KOPT-K1 (cell line): Measurements from ENCODE around the gene GLT8D1.
A peak's percentile ranks its signal among the peaks of the same experiment; 100 is the strongest.

Experiments used
- H3K27ac ChIP-seq: fragments of 200-600 bp; sonication (generic); 2 replicates; pipeline ENCODE4 v1.5.1; 2016; ENCODE audit warnings: antibody characterized with exemption, mild to moderate bottlenecking, low read depth, low read length; ENCODE audit not compliant: poor library complexity, severe bottlenecking
- H3K36me3 ChIP-seq: fragments of 200-600 bp; sonication (generic); 2 replicates; pipeline ENCODE4 v1.5.1; 2017; ENCODE audit warnings: antibody characterized with exemption, mild to moderate bottlenecking, low read length, moderate library complexity; ENCODE audit not compliant: insufficient read depth
- H3K9me3 ChIP-seq: fragments of 200-600 bp; sonication (generic); 2 replicates; pipeline ENCODE4 v1.5.1; 2017; ENCODE audit warnings: antibody characterized with exemption, low read length, mild to moderate bottlenecking; ENCODE audit not compliant: insufficient read depth, poor library complexity, severe bottlenecking

Gene GLT8D1

DNA sequence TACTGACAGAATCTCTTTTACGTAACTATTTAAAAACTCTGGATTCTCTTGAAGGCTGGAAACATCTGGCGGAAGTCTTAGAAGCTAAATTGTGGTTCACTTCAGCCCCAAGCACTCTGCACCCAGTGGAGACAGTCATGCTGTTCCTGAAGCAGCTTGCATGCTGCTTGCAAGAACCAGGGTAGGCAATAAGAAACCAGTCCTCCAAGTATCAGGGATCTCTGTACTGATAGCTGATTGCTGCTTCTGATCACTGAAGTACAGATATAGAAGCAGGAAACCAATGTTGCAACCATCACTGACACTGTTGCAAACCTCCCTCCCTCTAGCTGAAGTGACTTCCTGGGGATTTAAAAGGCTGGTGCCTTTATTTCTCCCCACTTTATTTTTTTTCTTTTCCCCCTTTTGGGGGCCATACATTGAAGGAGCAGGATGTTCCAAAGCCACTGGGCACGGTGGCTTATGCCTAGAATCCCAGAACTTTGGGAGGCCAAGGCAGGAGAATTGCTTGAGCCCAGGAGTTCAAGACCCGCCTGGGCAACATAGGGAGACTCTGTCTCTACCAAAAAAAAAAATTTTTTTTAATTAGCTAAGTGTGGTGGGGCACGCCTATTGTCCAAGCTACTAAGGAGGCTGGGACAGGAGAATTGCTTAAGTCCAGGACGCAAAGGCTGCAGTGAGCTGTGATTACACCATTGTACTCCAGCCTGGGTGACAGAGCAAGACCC lies 15.6 kb upstream of the GLT8D1 start:
- Histone ChIP-seq H3K36me3 (0 out of 2 replicates have a peak, but pooled peaks cover 10% of the 10 kb centered on the region), H3K9me3 (peaks cover 13% of the 10 kb centered on the region), H3K27ac (peak overlapping the region; percentile 48)

DNA sequence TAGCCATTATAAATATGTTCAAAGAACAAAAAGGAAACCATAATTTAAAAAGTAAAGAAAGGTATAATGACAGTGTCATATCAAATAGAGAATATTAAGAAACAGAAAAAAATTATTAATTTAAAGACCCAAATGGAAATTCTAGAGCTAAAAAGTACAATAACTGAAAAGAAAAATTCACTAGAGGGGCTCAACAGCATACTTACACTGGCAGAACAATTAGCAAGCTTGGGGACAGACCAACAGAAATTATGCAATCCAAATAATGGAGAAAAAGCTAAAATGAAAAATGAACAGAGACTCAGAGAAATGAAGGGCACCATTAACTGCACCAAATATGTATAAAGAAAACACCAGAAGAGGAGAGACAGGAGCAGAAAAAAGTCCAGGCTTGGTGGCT lies 14.0 kb upstream of the GLT8D1 start:
- Histone ChIP-seq H3K36me3 (peaks cover 10% of the 10 kb centered on the region; the same call in 1 of the 2 replicates), H3K9me3 (peaks cover 13% of the 10 kb centered on the region), H3K27ac (no peak overlapping the region)

DNA sequence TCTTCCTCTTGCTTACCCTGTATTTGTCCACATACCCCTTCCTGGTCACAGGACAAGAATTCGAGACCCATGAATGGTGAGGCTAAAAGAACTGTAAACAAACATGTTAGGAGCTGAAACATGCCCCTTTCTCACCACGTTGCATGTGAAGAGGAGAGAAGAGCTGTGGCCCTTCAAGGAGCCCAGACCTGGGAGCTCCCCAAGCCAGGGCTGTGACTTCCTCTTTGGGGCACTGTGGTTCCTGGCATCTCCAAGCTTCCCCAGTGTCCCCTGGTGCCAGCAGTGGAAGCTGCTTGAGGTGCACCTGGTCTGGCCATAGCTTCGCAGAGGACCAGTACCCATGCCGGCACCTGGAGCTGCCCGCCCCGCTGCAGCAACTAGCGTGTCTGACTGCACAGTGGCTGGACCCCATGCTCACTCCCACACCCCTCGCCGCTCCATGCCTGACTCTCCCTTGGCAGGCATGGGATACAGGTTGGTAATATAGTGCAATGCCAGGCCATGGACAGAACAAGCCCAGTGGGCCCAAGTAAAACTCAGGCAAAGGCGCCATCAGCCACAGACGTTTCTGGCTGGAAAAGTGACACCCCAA lies 10.2 kb upstream of the GLT8D1 start:
- Histone ChIP-seq H3K36me3 (peaks cover 25% of the 10 kb centered on the region), H3K27ac (no peak overlapping the region), H3K9me3 (peaks cover 13% of the 10 kb centered on the region)

DNA sequence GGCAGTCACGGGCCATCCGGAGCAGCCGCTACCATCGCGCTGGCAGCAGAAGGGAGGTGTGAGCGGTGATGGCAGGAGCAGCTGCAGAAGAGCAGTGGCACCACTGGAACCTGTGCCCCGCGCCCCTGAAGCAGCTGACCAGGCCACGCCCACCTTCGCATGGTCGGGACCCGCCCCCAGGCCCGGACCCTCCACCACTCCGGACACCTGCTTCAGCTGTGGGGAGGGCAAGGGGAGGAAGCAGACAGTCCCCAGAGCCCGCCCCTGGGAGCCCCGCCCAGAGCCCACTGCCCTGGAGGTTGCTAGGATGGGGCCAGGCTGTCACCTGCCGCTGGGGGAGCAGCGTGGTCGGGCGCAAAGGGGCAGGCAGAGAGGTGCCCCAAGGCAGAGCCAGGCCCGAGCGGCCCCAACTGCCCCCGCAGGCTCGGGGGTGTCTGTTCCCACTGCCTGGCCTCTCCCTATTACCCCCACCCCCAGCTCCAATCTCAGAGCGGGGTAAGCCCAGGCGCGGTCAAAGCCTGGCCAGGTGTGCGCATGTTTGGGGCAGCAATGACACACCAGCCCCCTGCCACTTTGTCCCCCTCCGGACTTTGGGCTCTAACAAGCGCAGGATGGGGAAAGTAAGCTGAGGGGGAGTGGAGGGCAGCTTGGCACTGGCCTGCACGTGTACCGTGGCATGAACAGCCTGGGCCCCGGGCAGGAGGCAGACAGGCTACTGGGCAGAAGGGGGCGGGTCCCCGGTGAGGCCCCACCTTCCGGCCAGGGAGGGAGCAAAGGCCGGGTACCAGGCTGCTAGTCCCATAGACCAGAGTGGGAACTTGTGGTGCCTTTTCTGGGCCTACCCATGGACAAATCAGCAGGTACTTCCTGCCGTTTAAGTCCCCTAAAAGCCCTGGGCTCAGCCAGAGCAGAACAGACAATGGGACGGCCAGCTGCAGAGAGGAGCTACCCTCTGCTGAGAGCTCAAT lies 9.0 kb upstream of the GLT8D1 start:
- Histone ChIP-seq H3K27ac (no peak overlapping the region), H3K36me3 (peaks cover 36% of the 10 kb centered on the region), H3K9me3 (peaks cover 10% of the 10 kb centered on the region)

DNA sequence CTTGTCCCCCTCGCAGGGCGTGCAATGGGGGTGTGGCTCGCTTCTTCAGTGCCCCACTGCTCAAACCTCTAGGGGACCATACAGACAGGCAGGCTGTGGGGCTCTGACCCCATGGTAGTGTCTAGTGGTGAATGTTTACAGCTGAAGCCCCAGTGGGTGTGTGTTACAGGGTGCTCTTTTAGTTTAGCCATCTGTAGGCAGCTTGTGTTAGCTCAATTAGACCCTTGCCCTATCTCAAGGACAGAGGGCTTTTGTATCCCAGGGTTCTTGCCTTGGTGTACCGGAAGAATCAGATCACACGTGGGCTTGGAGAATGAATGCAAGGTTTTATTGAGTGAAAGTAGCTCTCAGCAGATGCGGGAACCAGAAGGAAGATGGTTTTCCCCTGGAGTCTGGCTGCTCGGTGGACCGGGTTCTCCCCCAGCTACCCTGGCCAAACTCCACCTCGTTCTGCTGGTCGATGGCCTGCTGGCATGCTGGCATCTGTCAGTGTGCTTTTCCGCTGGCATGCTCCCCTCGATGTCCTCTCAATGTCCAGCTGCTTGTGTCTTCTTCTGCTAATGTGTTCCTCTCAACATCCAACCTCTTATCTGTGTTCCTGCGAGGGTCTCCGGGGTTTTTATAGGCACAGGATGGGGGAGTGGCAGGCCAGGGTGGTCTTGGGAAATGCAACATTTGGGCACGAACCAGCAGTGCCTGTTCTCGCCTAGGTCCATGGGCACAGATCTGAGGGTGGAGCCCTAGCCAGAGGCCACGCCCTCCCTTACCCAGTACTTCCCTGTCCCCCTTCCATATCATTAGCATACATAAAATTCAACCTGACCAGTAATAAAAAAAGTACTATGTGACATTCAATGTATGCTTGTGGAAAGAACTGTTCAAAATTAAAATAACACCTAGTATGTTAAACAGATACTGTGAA lies 7.0 kb upstream of the GLT8D1 start:
- Histone ChIP-seq H3K9me3 (no peaks in the 10 kb centered on the region), H3K27ac (no peak overlapping the region), H3K36me3 (peaks cover 47% of the 10 kb centered on the region)

DNA sequence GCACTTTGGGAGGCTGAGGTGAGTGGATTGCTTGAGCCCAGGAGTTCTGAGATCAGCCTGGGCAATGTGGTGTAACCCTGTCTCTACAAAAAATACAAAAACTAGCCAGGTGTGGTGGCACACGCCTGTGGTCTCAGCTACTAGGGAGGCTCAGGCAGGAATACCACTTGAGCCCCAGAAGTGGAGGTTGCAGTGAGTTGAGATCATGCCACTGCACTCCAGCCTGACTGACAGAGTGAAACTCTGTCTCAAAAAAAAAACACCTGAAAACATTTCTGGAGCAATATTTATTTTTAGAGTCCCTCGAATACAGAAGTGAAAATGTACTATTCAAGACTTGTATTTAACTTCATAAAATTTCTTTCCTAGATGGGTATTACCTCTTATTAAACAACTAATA lies 4.9 kb upstream of the GLT8D1 start:
- Histone ChIP-seq H3K27ac (no peak overlapping the region), H3K36me3 (peaks cover 47% of the 10 kb centered on the region), H3K9me3 (no peaks in the 10 kb centered on the region)

DNA sequence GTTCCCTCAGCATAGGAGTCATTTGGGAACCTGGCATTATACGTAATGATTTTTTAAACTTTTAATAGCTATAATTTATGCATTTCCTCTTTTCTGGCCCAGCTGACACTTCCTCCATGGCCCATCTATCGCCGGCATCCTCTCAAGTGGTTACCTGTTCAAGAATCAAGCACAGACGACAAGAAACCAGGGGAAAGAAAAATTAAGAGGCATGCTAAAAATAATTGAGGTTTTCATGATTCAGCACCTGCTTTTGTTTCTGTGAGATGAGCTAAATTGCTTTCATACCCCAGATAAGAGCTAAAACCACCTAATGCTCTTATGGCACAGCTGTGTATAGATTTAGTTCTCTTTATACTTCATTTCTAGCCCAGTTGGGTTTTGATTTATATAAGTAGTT lies 2.0 kb upstream of the GLT8D1 start:
- H3K36me3 ChIP-seq = peaks cover 44% of the 10 kb centered on the region
- no peak overlapping the region for H3K27ac ChIP-seq
- no peaks in the 10 kb centered on the region for H3K9me3 ChIP-seq

DNA sequence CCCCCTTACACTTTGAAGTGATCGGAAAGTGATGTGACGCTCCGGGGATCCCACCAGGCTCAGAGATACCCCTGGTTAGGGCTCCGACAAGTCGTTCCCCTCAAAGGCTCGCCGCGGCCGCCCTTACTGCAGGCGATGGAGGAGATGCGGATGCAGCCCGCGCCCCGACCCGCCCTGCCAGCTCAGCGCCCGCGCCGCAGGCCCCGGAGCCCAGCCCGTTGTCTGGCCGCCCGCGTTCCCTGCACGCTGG lies 228 bp downstream of the GLT8D1 start:
- Histone ChIP-seq H3K36me3 (peaks cover 27% of the 10 kb centered on the region), H3K27ac (peak overlapping the region; percentile 87), H3K9me3 (no peaks in the 10 kb centered on the region)

DNA sequence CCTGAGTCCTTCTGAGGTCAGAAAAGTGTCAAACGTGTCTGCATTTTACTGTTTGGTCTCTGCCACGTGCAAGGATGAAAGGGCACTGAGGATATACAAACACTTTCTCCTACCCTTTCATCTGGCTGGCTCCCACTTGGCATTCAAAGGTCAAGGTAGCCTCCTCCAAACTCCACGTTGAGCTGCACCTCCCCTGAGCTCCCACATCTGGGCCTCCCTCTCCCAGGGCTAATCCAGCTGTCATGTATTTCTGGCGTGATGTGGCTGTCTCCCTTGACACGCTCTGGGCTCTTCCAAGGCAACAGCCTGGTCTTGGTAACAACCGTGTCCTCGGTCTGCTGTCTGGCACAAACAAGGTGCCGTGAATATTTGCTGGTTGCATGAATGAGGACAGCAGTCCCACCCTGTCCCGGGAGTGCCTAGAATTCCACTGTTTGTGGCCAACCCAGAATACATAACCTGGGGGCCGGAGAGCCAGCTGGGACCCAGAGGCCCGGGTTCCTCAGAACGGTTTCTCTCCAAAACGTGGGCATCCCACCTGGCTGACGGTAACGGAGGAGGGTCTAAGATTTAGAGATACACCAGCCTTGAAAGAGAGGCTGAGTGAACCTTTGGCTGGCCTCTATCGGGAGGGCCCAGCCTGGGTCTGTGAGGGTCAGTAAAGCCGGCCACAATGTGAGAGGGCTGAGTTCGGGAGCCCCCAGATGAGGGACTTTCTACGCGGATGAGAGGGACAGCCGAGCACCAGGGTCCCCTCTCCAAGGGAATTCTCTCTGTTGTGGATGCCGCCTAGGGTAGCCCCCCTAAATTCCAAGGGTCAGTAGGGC lies 767 bp downstream of the GLT8D1 start:
- Histone ChIP-seq H3K36me3 (peaks cover 26% of the 10 kb centered on the region), H3K9me3 (no peaks in the 10 kb centered on the region), H3K27ac (peak overlapping the region; percentile 87)

DNA sequence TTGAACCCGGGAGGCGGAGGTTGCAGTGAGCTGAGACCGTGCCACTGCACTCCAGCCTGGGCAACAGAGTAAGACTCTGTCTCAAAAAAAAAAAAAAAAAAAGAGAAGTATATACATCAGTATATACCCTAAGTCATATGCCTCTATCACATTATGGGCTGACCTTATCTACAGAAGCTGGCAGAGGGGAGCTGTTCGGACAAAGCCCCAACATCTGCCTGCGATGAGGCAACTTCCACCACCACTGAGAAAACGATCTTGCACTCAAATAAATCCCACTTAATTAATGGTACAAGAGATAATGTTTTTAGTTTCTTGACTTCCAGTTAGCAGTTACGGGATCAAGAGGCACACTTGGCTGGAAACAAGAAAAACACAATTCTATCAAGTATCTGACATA lies 2.2 kb downstream of the GLT8D1 start:
- Histone ChIP-seq H3K36me3 (peaks cover 26% of the 10 kb centered on the region), H3K9me3 (no peaks in the 10 kb centered on the region), H3K27ac (no peak overlapping the region)

DNA sequence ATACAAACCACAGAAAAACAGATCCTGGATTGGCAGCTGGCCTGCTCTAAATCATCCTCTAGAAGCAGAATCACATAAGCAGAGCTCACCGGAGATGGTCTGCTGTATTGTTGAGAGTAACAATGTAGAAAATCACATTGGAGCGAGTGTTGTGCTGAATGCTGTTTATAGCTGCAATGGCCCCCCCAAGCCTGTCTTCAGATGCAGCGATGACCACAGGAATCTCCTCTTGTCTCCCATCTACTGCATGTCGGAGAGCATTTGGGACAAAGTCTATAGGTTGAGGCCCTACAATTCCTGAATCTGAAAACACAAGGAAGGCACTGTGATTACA lies 8.0 kb downstream of the GLT8D1 start:
- no peak overlapping the region for H3K27ac ChIP-seq
- no peaks in the 10 kb centered on the region for H3K9me3 ChIP-seq
- H3K36me3 ChIP-seq = peaks cover 75% of the 10 kb centered on the region

DNA sequence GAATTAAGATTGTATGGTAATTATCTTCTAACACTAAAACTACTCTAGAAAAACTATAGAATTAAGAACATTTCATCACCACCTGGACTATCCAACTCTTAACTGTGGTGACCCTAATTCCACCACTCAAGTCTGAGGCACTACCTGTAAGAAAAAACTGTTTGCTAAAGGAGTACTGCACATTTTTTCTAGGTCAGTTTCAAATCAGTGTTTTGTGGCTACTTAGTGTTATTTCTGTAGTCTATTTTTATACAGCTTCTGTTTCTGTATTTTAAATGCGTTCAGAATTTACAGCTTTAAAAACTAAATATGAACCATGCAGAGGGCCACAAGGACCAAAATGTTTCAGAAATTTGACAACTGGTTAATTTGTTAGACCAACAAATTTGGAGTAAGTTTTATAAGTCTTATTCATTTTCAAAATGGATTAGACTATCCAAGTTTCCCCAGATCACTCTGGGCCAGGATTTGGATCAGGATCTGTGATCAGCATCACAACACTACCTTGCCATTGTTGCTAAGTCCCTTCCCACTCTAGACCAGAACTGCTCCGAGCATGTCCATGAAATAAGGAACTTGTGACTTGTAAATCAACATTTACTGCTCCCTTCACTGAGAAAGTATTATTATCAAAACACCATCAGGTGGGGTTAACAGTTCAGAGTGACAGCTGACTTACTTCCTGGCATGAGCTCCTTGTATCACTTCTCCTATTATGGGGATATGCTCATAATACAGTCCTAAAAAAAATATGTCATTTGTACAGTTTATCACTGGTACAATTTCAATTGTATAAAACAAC lies 8.6 kb downstream of the GLT8D1 start:
- Histone ChIP-seq H3K27ac (no peak overlapping the region), H3K9me3 (no peaks in the 10 kb centered on the region), H3K36me3 (peaks cover 81% of the 10 kb centered on the region)

DNA sequence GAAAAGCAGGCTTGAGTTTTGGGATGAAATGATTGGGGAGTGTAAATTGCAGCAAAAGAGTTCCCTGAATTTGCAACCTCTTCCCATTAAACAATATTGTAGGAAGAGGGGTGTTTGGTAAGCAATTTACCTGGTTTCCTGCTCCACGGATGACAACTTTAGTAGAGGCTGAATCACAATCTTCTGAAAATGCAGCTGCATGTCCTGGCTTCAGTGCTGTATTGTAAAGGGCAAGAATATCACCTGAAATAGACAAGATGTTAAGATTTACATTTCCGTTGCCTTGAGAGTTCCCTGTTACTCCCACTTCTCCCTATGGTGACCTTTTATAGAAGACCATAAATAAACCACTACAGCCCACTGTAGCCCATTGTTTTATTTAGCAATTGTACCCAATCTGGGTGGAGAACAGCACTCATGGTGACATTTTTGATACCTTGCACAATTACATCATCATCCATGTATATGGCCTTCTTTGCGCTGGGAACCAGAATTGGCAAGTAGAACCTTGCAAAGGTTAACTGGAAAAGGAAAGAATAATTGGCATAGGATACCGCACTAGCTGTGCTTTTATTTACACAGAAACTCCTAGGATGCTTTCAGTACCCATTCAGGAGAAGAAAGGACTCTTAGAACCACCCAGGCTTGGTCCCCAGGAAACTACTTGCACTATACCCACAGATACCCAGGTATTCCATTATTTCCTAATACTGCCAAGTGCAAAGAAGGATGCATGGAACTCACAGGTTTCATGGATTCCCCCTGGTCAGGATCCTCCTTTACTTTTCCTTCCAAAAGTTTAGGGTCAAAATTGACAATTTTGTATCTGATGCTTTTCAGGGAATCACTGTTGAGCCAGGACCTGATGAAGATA lies 9.6 kb downstream of the GLT8D1 start:
- H3K36me3 ChIP-seq = peaks cover 91% of the 10 kb centered on the region
- H3K27ac ChIP-seq = no peak overlapping the region
- H3K9me3 ChIP-seq = no peaks in the 10 kb centered on the region
